Hepatocyte (in vitro differentiated cells): ENCODE measurements around the gene C12orf75.

Experiments used
- EZH2 ChIP-seq: fragments of 200-600 bp; sonication (generic); IDR thresholded peaks from 2 replicates; pipeline ENCODE4 v1.6.1; 2016; ENCODE audit warnings: antibody characterized with exemption, mild to moderate bottlenecking, borderline replicate concordance
- TF ChIP-seq, protein P1 (sequence below): fragments of 200-600 bp; sonication (generic); IDR thresholded peaks from 2 replicates; pipeline ENCODE4 v1.5.1; 2016; ENCODE audit warnings: antibody characterized with exemption, mild to moderate bottlenecking; ENCODE audit not compliant: poor library complexity

DNA sequence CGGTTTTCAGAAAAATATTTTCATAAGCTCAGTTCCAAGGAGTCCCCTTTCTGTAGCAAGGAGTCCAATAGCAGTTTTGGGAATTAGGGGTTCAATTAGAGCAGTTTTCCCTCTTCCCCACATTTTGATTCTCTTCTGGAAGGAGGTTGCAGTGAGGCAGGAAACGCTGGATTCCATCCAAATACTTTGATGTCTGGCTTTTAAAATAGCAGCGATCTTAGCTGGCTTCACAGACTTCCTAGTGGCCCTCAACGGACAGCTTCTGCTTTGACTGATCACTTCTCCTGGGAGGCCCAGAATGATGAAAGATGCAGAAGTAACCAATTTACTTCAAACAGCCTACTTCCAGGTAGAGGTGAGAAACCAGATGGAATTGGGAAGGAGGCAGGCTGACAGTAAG is 63.1 kb downstream of the C12orf75 start:
- TF ChIP-seq, protein P1, sequence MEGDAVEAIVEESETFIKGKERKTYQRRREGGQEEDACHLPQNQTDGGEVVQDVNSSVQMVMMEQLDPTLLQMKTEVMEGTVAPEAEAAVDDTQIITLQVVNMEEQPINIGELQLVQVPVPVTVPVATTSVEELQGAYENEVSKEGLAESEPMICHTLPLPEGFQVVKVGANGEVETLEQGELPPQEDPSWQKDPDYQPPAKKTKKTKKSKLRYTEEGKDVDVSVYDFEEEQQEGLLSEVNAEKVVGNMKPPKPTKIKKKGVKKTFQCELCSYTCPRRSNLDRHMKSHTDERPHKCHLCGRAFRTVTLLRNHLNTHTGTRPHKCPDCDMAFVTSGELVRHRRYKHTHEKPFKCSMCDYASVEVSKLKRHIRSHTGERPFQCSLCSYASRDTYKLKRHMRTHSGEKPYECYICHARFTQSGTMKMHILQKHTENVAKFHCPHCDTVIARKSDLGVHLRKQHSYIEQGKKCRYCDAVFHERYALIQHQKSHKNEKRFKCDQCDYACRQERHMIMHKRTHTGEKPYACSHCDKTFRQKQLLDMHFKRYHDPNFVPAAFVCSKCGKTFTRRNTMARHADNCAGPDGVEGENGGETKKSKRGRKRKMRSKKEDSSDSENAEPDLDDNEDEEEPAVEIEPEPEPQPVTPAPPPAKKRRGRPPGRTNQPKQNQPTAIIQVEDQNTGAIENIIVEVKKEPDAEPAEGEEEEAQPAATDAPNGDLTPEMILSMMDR = no peak
- TF ChIP-seq EZH2 = no peak
